Liver (tissue), 9 donors: ENCODE data around the gene LAG3. TPM values are rescaled to one million over a fixed set of nuclear protein-coding genes. Genes with fewer than 3 reads are reported as not detected.

Experiments
- DNase-seq: peaks from one replicate; pipeline ENCODE4 v3.0.0-alpha.2; 2017; ENCODE audit warnings: low spot score
- H3K27ac ChIP-seq, 2 donors: one replicate each; pipeline ENCODE4 v1.7.0; 2013; ENCODE audit warnings: inconsistent platforms in 2 of 2, low read length in 2 of 2, control low read depth in 1 of 2, low read depth in 1 of 2, mild to moderate bottlenecking in 1 of 2
- H3K27me3 ChIP-seq, 4 donors: one replicate each; pipeline versions ENCODE4 v1.6.1 to v1.7.0; 2013; ENCODE audit warnings: low read length in 3 of 4, inconsistent platforms in 1 of 4, mild to moderate bottlenecking in 1 of 4, moderate library complexity in 1 of 4; ENCODE audit not compliant: control insufficient read depth in 4 of 4, insufficient read depth in 4 of 4
- H3K36me3 ChIP-seq, 4 donors: one replicate each; pipeline versions ENCODE4 v1.6.1 to v1.7.0; 2013; ENCODE audit warnings: low read length in 3 of 4, mild to moderate bottlenecking in 3 of 4, low read depth in 1 of 4, moderate library complexity in 1 of 4; ENCODE audit not compliant: control insufficient read depth in 4 of 4, insufficient read depth in 3 of 4
- H3K4me1 ChIP-seq, 4 donors: one replicate each; pipeline versions ENCODE4 v1.6.1 to v1.7.0; 2013; ENCODE audit warnings: low read length in 3 of 4, mild to moderate bottlenecking in 3 of 4, moderate library complexity in 1 of 4; ENCODE audit not compliant: control insufficient read depth in 4 of 4, insufficient read depth in 4 of 4
- H3K4me3 ChIP-seq, 3 donors: one replicate each; pipeline versions ENCODE4 v1.6.1 to v1.7.0; 2013; ENCODE audit warnings: low read length in 3 of 3, control low read depth in 1 of 3, low read depth in 1 of 3, mild to moderate bottlenecking in 1 of 3
- H3K9ac ChIP-seq, 2 donors: one replicate each; pipeline ENCODE4 v1.7.0; 2013; ENCODE audit warnings: low read length in 2 of 2, mild to moderate bottlenecking in 2 of 2, moderate library complexity in 2 of 2, control low read depth in 1 of 2, low read depth in 1 of 2
- H3K9me3 ChIP-seq, 4 donors: one replicate each; pipeline versions ENCODE4 v1.6.1 to v1.7.0; 2013; ENCODE audit warnings: low read length in 3 of 4; ENCODE audit not compliant: control insufficient read depth in 4 of 4
- ATF3 ChIP-seq: IDR thresholded peaks from 2 replicates; pipeline ENCODE4 v1.6.1; 2016; ENCODE audit warnings: antibody characterized with exemption
- CTCF ChIP-seq: fragments of 150-350 bp; IDR thresholded peaks from 2 replicates; pipeline ENCODE4 v1.5.1; 2017; ENCODE audit warnings: improper control_type of control experiment, low read depth, low read length; ENCODE audit not compliant: missing input control
- EGR1 ChIP-seq, 2 donors: IDR thresholded peaks; 2 replicates each; pipeline ENCODE4 v1.6.1; 2016 to 2018; ENCODE audit warnings: antibody characterized with exemption in 2 of 2, low read depth in 2 of 2
- FOXA1 ChIP-seq: IDR thresholded peaks from 2 replicates; pipeline ENCODE4 v1.6.1; 2016; ENCODE audit warnings: antibody characterized with exemption
- FOXA2 ChIP-seq: IDR thresholded peaks from 2 replicates; pipeline ENCODE4 v1.6.1; 2016; ENCODE audit warnings: antibody characterized with exemption
- GABPA ChIP-seq, 2 donors: IDR thresholded peaks in 1 of 2; conservative IDR thresholded peaks in 1 of 2; 2 replicates each; pipeline ENCODE4 v1.6.1; 2016; ENCODE audit warnings: antibody characterized with exemption in 2 of 2, mild to moderate bottlenecking in 1 of 2, moderate library complexity in 1 of 2
- HNF4A ChIP-seq, 2 donors: conservative IDR thresholded peaks; 2 replicates each; pipeline ENCODE4 v1.6.1; 2016; ENCODE audit warnings: antibody characterized with exemption in 2 of 2, mild to moderate bottlenecking in 2 of 2
- HNF4G ChIP-seq: IDR thresholded peaks from 2 replicates; pipeline ENCODE4 v1.6.1; 2016; ENCODE audit warnings: antibody characterized with exemption
- MAX ChIP-seq: IDR thresholded peaks from 2 replicates; pipeline ENCODE4 v1.6.1; 2016; ENCODE audit warnings: antibody characterized with exemption
- NR2F2 ChIP-seq: IDR thresholded peaks from 2 replicates; pipeline ENCODE4 v1.6.1; 2016; ENCODE audit warnings: antibody characterized with exemption
- RAD21 ChIP-seq, 2 donors: IDR thresholded peaks; 2 replicates each; pipeline ENCODE4 v1.6.1; 2016; ENCODE audit warnings: antibody characterized with exemption in 2 of 2, mild to moderate bottlenecking in 2 of 2
- REST ChIP-seq: IDR thresholded peaks from 2 replicates; pipeline ENCODE4 v1.6.1; 2016; ENCODE audit warnings: antibody characterized with exemption, mild to moderate bottlenecking
- RXRA ChIP-seq, 2 donors: IDR thresholded peaks; 2 replicates each; pipeline ENCODE4 v1.6.1; 2017 to 2018; ENCODE audit warnings: antibody characterized with exemption in 2 of 2, mild to moderate bottlenecking in 1 of 2
- SP1 ChIP-seq: IDR thresholded peaks from 2 replicates; pipeline ENCODE4 v1.6.1; 2018; ENCODE audit warnings: antibody characterized with exemption, mild to moderate bottlenecking
- TAF1 ChIP-seq: conservative IDR thresholded peaks from 2 replicates; pipeline ENCODE4 v1.6.1; 2016; ENCODE audit warnings: antibody characterized with exemption, mild to moderate bottlenecking
- YY1 ChIP-seq: IDR thresholded peaks from 2 replicates; pipeline ENCODE4 v1.6.1; 2016; ENCODE audit warnings: antibody characterized with exemption, mild to moderate bottlenecking
- ZBTB33 ChIP-seq: IDR thresholded peaks from 2 replicates; pipeline ENCODE4 v1.6.1; 2016; ENCODE audit warnings: antibody characterized with exemption
- WGBS: extraction: QIAGEN DNeasy Blood & Tissue Kit; methylation state at CpG from one replicate; pipeline ENCODE4 v1.1.7; 2013; 5-methylcytosine and 5-hydroxymethylcytosine counted together
- polyA plus RNA-seq, 2 donors: library from polyadenylated mRNA; stranded (reverse) in 1 of 2; unstranded in 1 of 2; fragments of 200-250 nt in 1 of 2; fragments of >200 nt in 1 of 2; fragmentation: Nextera tagmentation in 1 of 2; extraction: Ambion mirVana in 1 of 2; gene quantifications; one replicate each; pipeline versions ENCODE4 v1.2.1 to v1.2.3, GENCODE V29; 2013 to 2015
- total RNA-seq, 2 donors: library from RNA; depleted of rRNA; stranded (reverse); fragments of >200 nt; gene quantifications; one replicate each; pipeline ENCODE4 v1.2.3, GENCODE V29; 2014
- donor health status: healthy.
- donor health status: healthy.
- donor health status: healthy.
- donor health status: healthy.
- donor health status: healthy.

The LAG3 gene
- total and polyA plus RNA-seq, 4 donors: 0.14 to 1.2 (median 0.47) TPM

- no peak for TF ChIP-seq ZBTB33
- no peak for TF ChIP-seq HNF4A (conservative IDR thresholded peaks at IDR 0.05)
- no peak for TF ChIP-seq MAX
These were observed 34.9 kb downstream of the LAG3 start (continued) for GRCh38 chr12:6807170-6807569.

GRCh38 chr12:6809056-6809455 is 36.7 kb downstream of the LAG3 start:
- no peaks in the 10 kb centered on the region for H3K27me3 ChIP-seq
- H3K36me3 ChIP-seq: no peaks in the 10 kb centered on the region
- H3K9ac ChIP-seq: no peak overlapping the region
- no peaks in the 10 kb centered on the region for H3K9me3 ChIP-seq
- DNase-seq: no peak
- H3K4me3 ChIP-seq: no peak overlapping the region
- WGBS: 83% methylated on average over 10 of the region's 10 CpGs
- no peak overlapping the region for H3K27ac ChIP-seq
- no peaks in the 10 kb centered on the region for H3K4me1 ChIP-seq
- TF ChIP-seq ZBTB33 (no peak), SP1 (no peak), MAX (no peak), FOXA2 (no peak), RXRA (IDR thresholded peaks at IDR 0.05) (no peak), RAD21 (IDR thresholded peaks at IDR 0.05) (no peak), NR2F2 (no peak), GABPA (IDR thresholded peaks at IDR 0.05 in 1 of 2, conservative IDR thresholded peaks at IDR 0.05 in 1 of 2) (no peak), EGR1 (IDR thresholded peaks at IDR 0.05; ENCODE audit: low read depth in 2 of 2) (no peak), CTCF (no peak), HNF4A (conservative IDR thresholded peaks at IDR 0.05) (no peak), HNF4G (no peak), FOXA1 (no peak), TAF1 (no peak), ATF3 (no peak), YY1 (no peak), REST (no peak)
